Right lobe of liver (tissue), 4 donors: ENCODE results near the gene HCN2.

Experiments
- POLR2A ChIP-seq: fragments of 450-650 bp; IDR thresholded peaks from one replicate; pipeline ENCODE4 v1.6.1; 2017; ENCODE audit warnings: antibody characterized with exemption, mild to moderate bottlenecking
- TF ChIP-seq, protein P1 (sequence below), 4 donors: fragments of 200-600 bp in 3 of 4; fragments of 450-650 bp in 1 of 4; IDR thresholded peaks; one replicate each; pipeline versions ENCODE4 v1.5.1 to v1.8.0; 2016 to 2022; ENCODE audit warnings: antibody characterized with exemption in 4 of 4, mild to moderate bottlenecking in 2 of 4
- donor health status: DM: no; HTN: no; CAD: no.
- donor health status: DM: no; HTN: no; CAD: no.
- donor health status: DM: no; HTN: yes; CAD: no.

DNA sequence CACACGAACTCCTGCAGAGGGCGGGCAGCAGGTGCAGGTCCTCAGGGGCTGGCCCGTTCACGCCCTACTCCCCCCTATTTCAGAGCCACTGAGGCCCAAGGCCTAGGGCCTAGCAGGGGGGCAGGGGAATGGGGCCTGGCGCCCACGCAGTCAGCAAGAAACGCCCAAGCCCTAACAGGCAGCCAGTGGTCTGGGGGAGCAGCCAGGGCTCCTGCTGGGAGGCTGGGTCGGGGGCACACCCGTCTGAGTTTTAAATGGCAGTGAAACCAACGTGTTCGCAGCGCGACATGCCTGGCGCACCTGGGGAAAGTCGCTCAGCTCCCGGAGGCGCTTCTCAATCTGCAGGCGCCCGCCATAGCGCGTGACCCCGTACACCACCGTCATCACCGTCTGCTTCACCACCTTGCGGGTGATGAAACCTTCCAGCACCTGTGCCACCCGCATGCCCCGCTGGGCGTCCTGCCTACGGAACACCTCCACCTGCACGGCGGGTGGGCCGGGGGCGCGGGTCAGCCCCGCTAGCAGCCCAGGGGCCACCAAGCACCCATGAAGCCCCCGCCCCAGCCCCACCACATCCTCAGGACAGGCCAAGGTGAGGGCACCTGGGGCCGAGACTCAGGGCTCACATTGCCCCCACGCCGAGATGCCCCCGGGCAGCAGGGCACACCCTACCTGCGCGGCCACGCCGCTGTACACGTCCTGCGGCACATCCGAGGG is 29.8 kb downstream of the HCN2 start:
- TF ChIP-seq, protein P1, sequence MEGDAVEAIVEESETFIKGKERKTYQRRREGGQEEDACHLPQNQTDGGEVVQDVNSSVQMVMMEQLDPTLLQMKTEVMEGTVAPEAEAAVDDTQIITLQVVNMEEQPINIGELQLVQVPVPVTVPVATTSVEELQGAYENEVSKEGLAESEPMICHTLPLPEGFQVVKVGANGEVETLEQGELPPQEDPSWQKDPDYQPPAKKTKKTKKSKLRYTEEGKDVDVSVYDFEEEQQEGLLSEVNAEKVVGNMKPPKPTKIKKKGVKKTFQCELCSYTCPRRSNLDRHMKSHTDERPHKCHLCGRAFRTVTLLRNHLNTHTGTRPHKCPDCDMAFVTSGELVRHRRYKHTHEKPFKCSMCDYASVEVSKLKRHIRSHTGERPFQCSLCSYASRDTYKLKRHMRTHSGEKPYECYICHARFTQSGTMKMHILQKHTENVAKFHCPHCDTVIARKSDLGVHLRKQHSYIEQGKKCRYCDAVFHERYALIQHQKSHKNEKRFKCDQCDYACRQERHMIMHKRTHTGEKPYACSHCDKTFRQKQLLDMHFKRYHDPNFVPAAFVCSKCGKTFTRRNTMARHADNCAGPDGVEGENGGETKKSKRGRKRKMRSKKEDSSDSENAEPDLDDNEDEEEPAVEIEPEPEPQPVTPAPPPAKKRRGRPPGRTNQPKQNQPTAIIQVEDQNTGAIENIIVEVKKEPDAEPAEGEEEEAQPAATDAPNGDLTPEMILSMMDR (IDR thresholded peaks at IDR 0.05): no peak
- no peak for TF ChIP-seq POLR2A
